OCI-LY3 (cell line): Measurements from ENCODE around the gene GARIN3.

Experiments used
- CTCF ChIP-seq: fragments of 200-600, 300-600 bp; sonication (generic); IDR thresholded peaks from 2 replicates; pipeline ENCODE4 v1.5.1; 2014; ENCODE audit warnings: antibody characterized with exemption, low read length, low read depth
- EZH2phosphoT487 ChIP-seq: fragments of 200-600 bp; shearing (Covaris generic); IDR thresholded peaks from 2 replicates; pipeline ENCODE4 v1.6.1; 2018; ENCODE audit warnings: antibody characterized with exemption, mixed run types, low read depth

DNA sequence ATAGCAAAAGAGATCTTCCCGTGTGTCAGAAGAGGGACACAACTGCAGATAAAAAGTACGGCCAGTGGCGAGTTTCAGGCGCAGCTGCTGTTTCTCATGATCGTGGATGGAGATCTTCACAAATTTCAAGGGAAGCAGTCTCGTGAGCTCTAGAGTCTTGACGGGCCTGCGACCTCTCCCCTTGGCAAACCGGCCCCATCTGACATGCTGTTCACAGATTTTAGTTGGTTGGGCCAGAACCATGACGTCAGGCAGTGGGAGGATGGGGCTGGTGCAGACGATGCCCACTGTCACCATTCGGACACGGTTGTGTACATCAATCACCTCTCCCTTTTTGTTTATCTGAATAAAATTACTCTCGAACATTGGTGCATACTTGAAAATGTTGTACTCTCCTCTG is 396 bp downstream of the GARIN3 start:
- no peak for TF ChIP-seq CTCF
- no peak for TF ChIP-seq EZH2phosphoT487
